GM04504 (cell line): ENCODE measurements around the gene MBL2.

Experiments used
- DNase-seq: peaks from one replicate; pipeline ENCODE4 v3.0.0-alpha.2; 2012; ENCODE audit warnings: low read depth

Gene MBL2

DNA sequence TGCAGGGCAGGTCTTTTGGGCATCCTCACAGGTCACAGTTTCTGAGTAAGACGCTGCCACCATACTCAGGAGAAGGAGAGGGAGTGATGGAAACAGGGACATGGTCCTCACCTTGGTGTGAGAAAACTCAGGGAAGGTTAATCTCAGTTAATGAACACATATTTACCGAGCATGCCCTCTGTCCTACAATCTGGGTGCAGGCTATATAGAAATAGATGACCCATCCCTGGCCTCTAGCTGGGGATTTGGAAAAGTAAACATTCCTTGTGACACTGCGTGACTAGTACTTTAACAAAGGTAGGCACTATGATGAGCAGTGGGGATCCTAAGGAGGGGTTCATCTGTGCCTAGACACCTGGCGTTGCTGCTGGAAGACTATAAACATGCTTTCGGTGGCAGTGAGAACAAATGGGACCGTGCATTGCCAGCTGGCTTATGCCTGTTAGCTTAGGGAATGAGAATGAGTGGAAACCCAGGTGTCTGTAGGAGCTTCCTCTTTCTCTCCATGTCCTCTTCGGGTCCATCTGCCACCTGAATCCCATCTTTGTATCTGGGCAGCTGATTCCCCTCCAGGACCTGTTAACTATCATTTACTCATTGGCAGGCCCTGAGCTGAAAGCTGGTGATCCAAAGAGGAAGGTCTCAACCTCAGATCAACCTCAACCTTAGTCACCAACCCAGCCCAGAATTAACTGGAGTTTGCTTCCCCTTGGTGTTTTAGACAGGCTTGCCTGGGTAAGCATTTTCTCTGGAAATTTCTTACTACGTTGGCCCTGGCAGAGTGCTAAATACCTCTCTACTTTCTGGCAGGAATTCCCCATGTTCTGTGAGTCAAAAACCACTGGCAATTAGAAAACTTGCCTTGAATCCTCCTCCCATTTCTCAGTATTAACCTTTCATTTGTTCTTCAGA lies 794 bp downstream of the MBL2 start:
- DNase-seq, result no peak

DNA sequence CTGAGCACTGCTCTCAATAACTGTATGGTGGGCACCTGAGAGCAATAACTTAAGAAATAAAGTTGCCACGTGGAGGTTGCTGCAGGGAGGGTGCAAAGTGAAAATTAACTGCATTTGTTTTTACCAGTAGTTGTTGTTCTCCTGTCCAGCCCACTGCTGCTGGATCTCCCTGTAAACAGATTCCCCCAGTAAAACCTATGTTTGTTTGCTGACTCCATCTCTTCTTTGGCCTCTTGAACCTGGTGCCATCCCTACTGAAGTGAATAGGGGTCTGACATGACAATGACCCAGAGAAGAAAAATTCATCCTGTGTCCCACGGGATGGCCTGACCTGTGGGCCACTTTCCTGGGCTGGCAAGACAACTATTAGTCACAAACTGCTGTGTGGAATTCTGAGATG lies 1.7 kb downstream of the MBL2 start:
- no peak for DNase-seq

GRCh38 chr10:52769966-52770365 lies 2.6 kb downstream of the MBL2 start:
- no peak for DNase-seq

DNA sequence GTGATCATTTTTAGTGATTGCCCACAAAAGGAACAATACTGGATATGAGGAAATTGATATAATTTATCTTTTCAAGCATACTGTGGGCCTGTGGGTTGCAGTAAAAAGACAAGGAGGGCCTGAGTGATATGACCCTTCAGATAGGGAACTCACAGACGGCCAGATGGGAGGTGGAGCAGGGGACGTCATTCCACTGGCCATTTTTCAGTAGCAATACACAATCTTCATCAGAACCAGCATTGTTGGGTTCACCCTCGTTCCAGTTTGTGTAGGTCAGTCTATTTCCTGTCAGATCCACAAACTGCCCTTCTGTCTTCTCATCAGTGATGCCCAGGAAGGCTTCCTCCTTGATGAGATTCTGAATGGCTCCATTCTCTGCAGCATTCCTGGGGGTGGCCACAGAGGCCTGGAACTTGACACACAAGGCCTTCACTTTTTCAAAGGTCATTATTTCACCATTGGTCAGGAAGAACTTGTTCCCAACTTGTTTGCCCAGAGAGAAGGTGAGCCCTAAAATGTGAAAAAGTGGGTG lies 4.5 kb downstream of the MBL2 start:
- DNase-seq, result no peak

- DNase-seq, result no peak
These were observed 10.5 kb downstream of the MBL2 start for GRCh38 chr10:52762088-52762487.

DNA sequence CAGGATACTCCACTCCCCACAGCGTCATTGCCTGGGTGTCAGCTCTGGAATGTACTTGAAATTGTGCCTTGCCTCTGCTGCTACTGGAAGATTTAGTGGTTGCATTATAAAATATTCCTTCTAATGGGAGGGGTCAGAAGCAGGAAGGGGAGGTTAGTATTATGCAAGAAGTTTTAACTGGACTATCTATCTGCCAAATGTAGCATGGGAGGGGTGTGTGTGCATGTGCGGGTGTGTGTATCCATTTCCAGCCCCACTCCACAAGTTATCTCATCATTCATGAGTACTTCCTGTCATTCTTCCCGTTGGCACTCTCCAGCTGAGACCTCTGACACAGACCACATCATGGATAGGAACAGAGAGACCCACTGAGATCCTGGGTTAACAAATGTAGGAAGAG lies 13.4 kb downstream of the MBL2 start:
- DNase-seq, result no peak

DNA sequence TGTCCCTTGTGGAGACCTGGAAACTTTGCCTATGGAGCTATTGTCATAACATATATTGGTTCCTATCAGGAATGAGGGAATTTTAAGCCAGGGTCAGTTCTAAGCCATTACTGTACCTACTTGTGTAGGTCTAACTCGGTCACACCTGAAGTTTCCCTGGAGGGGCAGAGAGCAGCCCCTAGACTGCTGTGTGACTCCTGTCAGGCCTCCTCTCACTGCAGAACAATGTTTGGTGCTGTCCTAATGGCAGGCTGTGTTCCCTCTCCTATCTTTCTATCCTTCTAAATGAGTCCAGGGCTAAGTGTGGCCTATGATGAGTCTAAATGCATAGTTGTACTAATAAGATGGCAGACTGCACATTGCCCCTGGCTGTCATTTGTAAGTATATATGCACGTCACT lies 14.2 kb downstream of the MBL2 start:
- DNase-seq, result no peak

GRCh38 chr10:52757773-52758172 lies 14.8 kb downstream of the MBL2 start:
- no peak for DNase-seq

GRCh38 chr10:52756966-52757365 lies 15.6 kb downstream of the MBL2 start:
- DNase-seq, result no peak

DNA sequence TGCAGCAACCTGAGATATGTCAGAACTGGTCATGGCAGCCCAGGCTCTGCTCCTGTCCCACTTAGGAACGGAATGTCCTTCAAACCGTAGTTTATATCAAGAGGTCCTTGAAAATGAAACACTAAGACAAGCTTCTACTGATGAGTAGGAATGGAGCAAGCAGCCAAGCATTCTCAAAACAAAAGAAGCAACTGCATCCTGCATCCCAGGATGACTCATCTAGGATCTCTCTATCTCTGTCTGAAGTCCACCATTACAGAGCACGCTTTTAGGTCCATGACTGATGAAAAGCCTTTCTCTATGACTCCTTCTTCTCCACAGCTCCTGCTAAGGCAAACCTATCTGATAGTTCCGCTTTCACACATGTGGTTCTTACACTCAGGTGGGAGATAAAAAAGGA lies 16.3 kb downstream of the MBL2 start:
- no peak for DNase-seq

- peak; percentile 42 for DNase-seq
These were observed 17.1 kb downstream of the MBL2 start for GRCh38 chr10:52755297-52756062.

GRCh38 chr10:52752801-52753445 lies 19.7 kb downstream of the MBL2 start:
- DNase-seq, result no peak

- DNase-seq, result no peak
These were observed 20.3 kb downstream of the MBL2 start for GRCh38 chr10:52752261-52752660.

GRCh38 chr10:52751337-52751736 lies 21.2 kb downstream of the MBL2 start:
- DNase-seq, result no peak

DNA sequence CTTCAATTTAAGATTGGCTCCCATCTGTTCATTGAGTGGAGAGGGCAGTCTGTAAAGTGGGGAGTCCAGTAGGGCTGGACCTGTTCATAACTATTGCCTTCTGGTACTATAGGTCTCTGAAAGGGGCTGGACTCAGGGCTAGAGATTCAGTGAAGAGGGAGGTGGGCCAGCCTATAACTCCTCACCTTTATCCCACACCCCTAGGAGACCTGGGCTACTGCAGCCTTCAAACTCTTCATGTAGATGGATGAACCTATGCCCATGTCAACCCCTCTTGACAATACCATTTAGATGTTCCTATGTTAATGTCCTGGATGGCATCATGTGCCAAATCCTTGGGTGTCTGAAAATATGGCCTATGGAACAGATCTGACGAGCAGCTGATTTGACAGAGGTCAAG lies 22.0 kb downstream of the MBL2 start:
- DNase-seq, result no peak

- no peak for DNase-seq
These were observed 24.9 kb downstream of the MBL2 start for GRCh38 chr10:52747694-52748093.

DNA sequence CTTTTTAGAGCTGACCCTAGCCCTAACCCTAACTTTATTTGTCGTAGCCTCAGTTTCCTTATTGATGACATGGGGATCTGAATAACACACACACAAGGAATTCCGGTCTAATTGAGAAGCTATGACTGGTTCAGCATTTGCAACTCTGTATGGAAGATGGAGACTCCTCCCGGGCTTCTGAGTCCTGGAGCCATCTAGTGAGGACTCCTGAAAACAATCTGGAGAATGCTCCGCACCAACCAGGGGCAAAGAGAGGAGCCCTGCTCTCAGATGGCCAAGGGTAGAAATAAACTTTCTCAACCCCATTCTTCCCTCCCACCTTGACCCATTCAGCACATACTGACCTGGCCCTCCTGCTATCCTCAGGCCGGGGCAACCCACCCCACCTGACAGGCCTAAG lies 26.4 kb downstream of the MBL2 start:
- no peak for DNase-seq

- DNase-seq, result no peak
These were observed 28.4 kb downstream of the MBL2 start for GRCh38 chr10:52744057-52744805.

DNA sequence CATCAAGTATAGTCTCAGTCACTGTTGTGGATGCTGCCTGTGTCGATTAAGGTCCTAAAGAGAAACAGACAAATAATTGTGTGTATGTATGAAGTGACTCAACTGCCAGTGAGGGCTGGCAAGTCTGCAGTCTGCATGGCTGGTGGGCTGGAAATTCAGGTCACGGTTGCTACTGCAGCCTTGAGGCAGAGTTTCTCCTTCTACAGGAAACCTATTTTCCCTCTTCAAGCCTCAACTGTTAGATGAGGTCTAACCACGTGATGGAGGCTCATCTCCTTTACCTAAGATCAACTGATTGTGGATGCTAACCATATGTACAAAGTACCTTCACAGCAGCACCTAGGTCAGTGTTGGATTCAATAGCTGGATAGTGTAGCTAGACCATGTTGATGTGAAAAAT lies 29.9 kb downstream of the MBL2 start:
- no peak for DNase-seq

DNA sequence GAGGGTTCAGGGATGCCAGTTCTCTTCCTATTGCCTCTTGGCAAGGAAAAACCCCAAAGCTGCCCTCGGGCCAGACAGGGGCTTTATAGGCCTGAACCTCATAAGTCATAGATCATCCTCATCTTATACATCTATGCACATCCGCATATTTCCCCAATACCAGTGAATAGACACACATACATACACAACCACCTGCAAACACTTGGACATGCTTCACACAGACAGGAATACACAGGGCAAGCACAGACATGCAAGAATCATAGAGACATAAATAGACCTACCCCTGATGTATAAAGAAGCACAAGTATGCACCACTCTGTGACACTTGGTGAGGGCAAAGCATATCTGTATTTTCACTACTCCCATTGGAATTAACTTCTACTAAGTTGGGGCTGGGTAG lies 30.7 kb downstream of the MBL2 start:
- DNase-seq, result no peak

- no peak for DNase-seq
These were observed 31.5 kb downstream of the MBL2 start for GRCh38 chr10:52740913-52741675.
